ENCODE measurements around the gene NUP93. TPM values are rescaled to one million over a fixed set of nuclear protein-coding genes. Genes with fewer than 3 reads are reported as not detected.

Gene NUP93
- total RNA-seq, 1 experiment from 2014 or later: 60.2 TPM

GRCh38 chr16:56851671-56852400 lies 121.9 kb downstream of the NUP93 start:
- intact Hi-C loops (cut with micrococcal nuclease): no loop called here
- no peak for TF ChIP-seq CTCF (IDR thresholded peaks at IDR 0.05; ENCODE audit: unreplicated experiment)
- CTCF ChIA-PET: interaction anchor here (0.6 to 1.7 kb wide), 4 partner anchors 15 to 216 kb away, joined by 3 to 7 read pairs (median 3); no protein-coding TSS in a partner anchor
- Mint-ChIP-seq H3K4me1 (ENCODE audit: insufficient read depth, unreplicated experiment) (peaks cover 32% of the 10 kb centered on the region), H3K27me3 (ENCODE audit: insufficient read depth, unreplicated experiment) (no peaks in the 10 kb centered on the region), H3K27ac (ENCODE audit: low read depth, unreplicated experiment) (no peak overlapping the region), H3K36me3 (ENCODE audit: insufficient read depth, unreplicated experiment) (no peaks in the 10 kb centered on the region), H3K4me3 (ENCODE audit: unreplicated experiment) (no peak overlapping the region), H3K9me3 (ENCODE audit: unreplicated experiment) (no peaks in the 10 kb centered on the region)
- POLR2A ChIA-PET: interaction anchor here (1.0 kb wide), 1 partner anchor 10 kb away, joined by 3 read pairs; no protein-coding TSS in a partner anchor
- BruUV-seq (replicated peaks): no TSS peak
- DNase-seq (ENCODE audit: unreplicated experiment): no peak

- no TSS peak for BruUV-seq (replicated peaks)
- H3K27me3 Mint-ChIP-seq (ENCODE audit: insufficient read depth, unreplicated experiment): no peaks in the 10 kb centered on the region
- POLR2A ChIA-PET: no interaction called here
- no peak for DNase-seq (ENCODE audit: unreplicated experiment)
- H3K27ac Mint-ChIP-seq (ENCODE audit: low read depth, unreplicated experiment): no peak overlapping the region
- no peak overlapping the region for H3K4me3 Mint-ChIP-seq (ENCODE audit: unreplicated experiment)
- no peaks in the 10 kb centered on the region for H3K9me3 Mint-ChIP-seq (ENCODE audit: unreplicated experiment)
- CTCF ChIA-PET: interaction anchor here (0.6 to 1.7 kb wide), 4 partner anchors 15 to 63 kb away, joined by 3 to 7 read pairs (median 4); no protein-coding TSS in a partner anchor
- intact Hi-C loops (cut with micrococcal nuclease): no loop called here
- no peaks in the 10 kb centered on the region for H3K36me3 Mint-ChIP-seq (ENCODE audit: insufficient read depth, unreplicated experiment)
- TF ChIP-seq CTCF (IDR thresholded peaks at IDR 0.05; ENCODE audit: unreplicated experiment): no peak
- H3K4me1 Mint-ChIP-seq (ENCODE audit: insufficient read depth, unreplicated experiment): peaks cover 32% of the 10 kb centered on the region
These were observed 122.4 kb downstream of the NUP93 start for GRCh38 chr16:56852401-56852730.

- Mint-ChIP-seq H3K27me3 (ENCODE audit: insufficient read depth, unreplicated experiment) (no peaks in the 10 kb centered on the region), H3K27ac (ENCODE audit: low read depth, unreplicated experiment) (no peak overlapping the region), H3K36me3 (ENCODE audit: insufficient read depth, unreplicated experiment) (no peaks in the 10 kb centered on the region), H3K4me1 (ENCODE audit: insufficient read depth, unreplicated experiment) (peaks cover 28% of the 10 kb centered on the region), H3K9me3 (ENCODE audit: unreplicated experiment) (no peaks in the 10 kb centered on the region), H3K4me3 (ENCODE audit: unreplicated experiment) (no peak overlapping the region)
- intact Hi-C loops (cut with micrococcal nuclease): no loop called here
- ChIA-PET POLR2A (no interaction called here), CTCF (interaction anchor here (0.6 to 1.7 kb wide), 5 partner anchors 12 to 66 kb away, joined by 3 to 7 read pairs (median 4); partner anchors contain the start of gene SLC12A3)
- TF ChIP-seq CTCF (IDR thresholded peaks at IDR 0.05; ENCODE audit: unreplicated experiment): no peak
- DNase-seq (ENCODE audit: unreplicated experiment): no peak
- no TSS peak for BruUV-seq (replicated peaks)
These were observed 123.0 kb downstream of the NUP93 start for GRCh38 chr16:56852968-56853367.

- intact Hi-C loops (cut with micrococcal nuclease): loop anchor here (5.0 kb wide), 1 partner anchor 63 kb away; no protein-coding TSS in a partner anchor
- DNase-seq (ENCODE audit: unreplicated experiment): no peak
- H3K4me3 Mint-ChIP-seq (ENCODE audit: unreplicated experiment): no peak overlapping the region
- H3K9me3 Mint-ChIP-seq (ENCODE audit: unreplicated experiment): no peaks in the 10 kb centered on the region
- ChIA-PET CTCF (interaction anchor here (0.6 to 4.5 kb wide), 3 partner anchors 8 to 13 kb away, joined by 3 to 27 read pairs (median 3); no protein-coding TSS in a partner anchor), POLR2A (no interaction called here)
- TF ChIP-seq CTCF (IDR thresholded peaks at IDR 0.05; ENCODE audit: unreplicated experiment): no peak
- H3K27ac Mint-ChIP-seq (ENCODE audit: low read depth, unreplicated experiment): no peak overlapping the region
- H3K27me3 Mint-ChIP-seq (ENCODE audit: insufficient read depth, unreplicated experiment): no peaks in the 10 kb centered on the region
- no peaks in the 10 kb centered on the region for H3K36me3 Mint-ChIP-seq (ENCODE audit: insufficient read depth, unreplicated experiment)
- no TSS peak for BruUV-seq (replicated peaks)
- peaks cover 8% of the 10 kb centered on the region for H3K4me1 Mint-ChIP-seq (ENCODE audit: insufficient read depth, unreplicated experiment)
These were observed 125.3 kb downstream of the NUP93 start for GRCh38 chr16:56855201-56855600.

Data from MCF 10A (cell line).